Right lobe of liver (tissue), 6 donors: ENCODE measurements around the gene PYGB. TPM values are rescaled to one million over a fixed set of nuclear protein-coding genes. Genes with fewer than 3 reads are reported as not detected.

ENCODE experiments used
- ATAC-seq, 4 donors: fragments of 200-7000 bp; cut with Tn5 transposase; one replicate each; pipeline ENCODE4 v1.9.1; 2020; ENCODE audit warnings: mild to moderate bottlenecking in 4 of 4, moderate library complexity in 4 of 4
- DNase-seq, 3 donors: peaks; one replicate each; pipeline ENCODE4 v3.0.0-alpha.2; 2020
- H3K27ac ChIP-seq, 3 donors: fragments of 200-600 bp; one replicate each; pipeline ENCODE4 v1.8.0; 2022
- H3K27me3 ChIP-seq, 2 donors: fragments of 200-600 bp; one replicate each; pipeline ENCODE4 v1.8.0; 2022
- H3K36me3 ChIP-seq, 4 donors: fragments of 200-600 bp; sonication (generic) in 1 of 4; one replicate each; pipeline versions ENCODE4 v1.5.1 to v1.8.0; 2017 to 2022; ENCODE audit warnings: control low read depth in 1 of 4
- H3K4me1 ChIP-seq, 4 donors: fragments of 200-600 bp; sonication (generic) in 1 of 4; one replicate each; pipeline versions ENCODE4 v1.5.1 to v1.8.0; 2017 to 2022; ENCODE audit warnings: control low read depth in 1 of 4
- H3K4me3 ChIP-seq, 3 donors: fragments of 200-600 bp; one replicate each; pipeline ENCODE4 v1.8.0; 2022
- H3K9me3 ChIP-seq, 4 donors: fragments of 200-600 bp; sonication (generic) in 1 of 4; one replicate each; pipeline versions ENCODE4 v1.5.1 to v1.8.0; 2017 to 2022; ENCODE audit warnings: control low read depth in 1 of 4
- POLR2A ChIP-seq: fragments of 450-650 bp; IDR thresholded peaks from one replicate; pipeline ENCODE4 v1.6.1; 2017; ENCODE audit warnings: antibody characterized with exemption, mild to moderate bottlenecking
- WGBS: methylation state at CpG from one replicate; pipeline ENCODE4 v1.1.6; 2018; ENCODE audit warnings: low coverage, low lambda C conversion rate; ENCODE audit not compliant: insufficient coverage; ENCODE audit errors: missing lambda C conversion rate; 5-methylcytosine and 5-hydroxymethylcytosine counted together
- intact Hi-C, 2 donors: fragments of 100-400 bp; cut with DNase I; formaldehyde crosslinking; loops; one replicate each; pipeline versions ENCODE4 v1.11.2 to v1.14.1; 2022
- total RNA-seq, 6 experiments: library from RNA; depleted of rRNA in 2 of 6; stranded (reverse); fragments of >200 nt in 2 of 6; fragmentation: NEBNext Ultra II Directional in 3 of 6; extraction: Animal tissue kit (Norgen Biotek cat#: 25700) in 3 of 6; gene quantifications; one replicate each; pipeline versions ENCODE4 v1.1.0 to v1.2.4, GENCODE V29; 2016 to 2023
- TF ChIP-seq, protein P1 (sequence below), 4 donors: fragments of 200-600 bp in 3 of 4; fragments of 450-650 bp in 1 of 4; IDR thresholded peaks; one replicate each; pipeline versions ENCODE4 v1.5.1 to v1.8.0; 2016 to 2022; ENCODE audit warnings: antibody characterized with exemption in 4 of 4, mild to moderate bottlenecking in 2 of 4
- donor health status: DM: no; HTN: yes; CAD: no.
- donor health status: DM: no; HTN: no; CAD: no.
- donor health status: DM: no; HTN: no; CAD: no.
- donor health status: DM: no; HTN: yes; CAD: no.
- donor health status: DM: no; HTN: yes; CAD: no.

PYGB gene
- total RNA-seq, 6 experiments from 2014 or later, result 6.6 to 27.4 (median 13.2) TPM

DNA sequence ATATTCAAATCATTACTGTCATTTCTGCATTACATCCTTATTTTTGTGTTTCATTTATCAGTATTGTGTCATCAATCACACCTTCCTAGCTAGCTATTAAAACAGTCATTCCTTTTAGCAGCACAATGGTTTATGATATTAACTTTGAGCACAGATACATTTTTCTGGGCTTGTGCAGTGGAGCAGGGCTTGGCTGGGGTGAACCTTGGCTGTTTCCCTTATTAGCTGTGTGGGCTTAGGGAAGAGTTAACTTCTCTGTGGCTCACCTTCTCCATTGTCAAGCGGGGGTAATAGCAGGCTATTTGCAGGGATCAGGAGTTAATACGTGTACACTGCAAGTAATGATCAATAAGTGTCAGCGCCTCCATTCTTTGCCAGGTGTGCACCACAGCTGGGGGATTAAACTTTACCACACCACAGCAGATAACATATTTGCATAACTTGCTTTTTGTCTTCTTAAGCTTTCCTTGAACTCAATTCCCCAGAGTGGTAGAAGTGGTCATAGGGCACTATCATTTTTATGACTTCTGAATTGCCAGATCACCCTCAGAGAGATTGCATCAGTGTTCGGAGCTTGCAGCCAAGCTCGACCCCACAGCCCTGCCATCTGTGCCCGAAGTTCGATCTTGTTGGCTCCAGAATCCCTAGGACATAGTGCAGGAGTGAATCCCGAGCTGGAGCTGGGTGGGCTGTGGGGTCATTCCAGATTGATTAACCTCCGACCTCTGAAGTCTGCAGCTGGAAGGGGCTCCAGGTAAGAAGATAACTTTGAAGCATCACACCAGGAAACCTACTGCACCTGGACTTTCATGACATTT, 1.5 kb upstream of the PYGB start:
- DNase-seq (no peak), ATAC-seq (no peak)
- no peaks in the 10 kb centered on the region for H3K27me3 ChIP-seq
- H3K4me3 ChIP-seq, result peak overlapping the region in 2 of 3 donors; percentile 85 to 95
- H3K36me3 ChIP-seq, result no peaks in the 10 kb centered on the region
- peaks cover 0 to 12% (median 3%) of the 10 kb centered on the region in 4 donors for H3K4me1 ChIP-seq
- intact Hi-C loops, result no loop called here
- H3K9me3 ChIP-seq, result no peaks in the 10 kb centered on the region
- TF ChIP-seq POLR2A, result no peak
- TF ChIP-seq, protein P1, sequence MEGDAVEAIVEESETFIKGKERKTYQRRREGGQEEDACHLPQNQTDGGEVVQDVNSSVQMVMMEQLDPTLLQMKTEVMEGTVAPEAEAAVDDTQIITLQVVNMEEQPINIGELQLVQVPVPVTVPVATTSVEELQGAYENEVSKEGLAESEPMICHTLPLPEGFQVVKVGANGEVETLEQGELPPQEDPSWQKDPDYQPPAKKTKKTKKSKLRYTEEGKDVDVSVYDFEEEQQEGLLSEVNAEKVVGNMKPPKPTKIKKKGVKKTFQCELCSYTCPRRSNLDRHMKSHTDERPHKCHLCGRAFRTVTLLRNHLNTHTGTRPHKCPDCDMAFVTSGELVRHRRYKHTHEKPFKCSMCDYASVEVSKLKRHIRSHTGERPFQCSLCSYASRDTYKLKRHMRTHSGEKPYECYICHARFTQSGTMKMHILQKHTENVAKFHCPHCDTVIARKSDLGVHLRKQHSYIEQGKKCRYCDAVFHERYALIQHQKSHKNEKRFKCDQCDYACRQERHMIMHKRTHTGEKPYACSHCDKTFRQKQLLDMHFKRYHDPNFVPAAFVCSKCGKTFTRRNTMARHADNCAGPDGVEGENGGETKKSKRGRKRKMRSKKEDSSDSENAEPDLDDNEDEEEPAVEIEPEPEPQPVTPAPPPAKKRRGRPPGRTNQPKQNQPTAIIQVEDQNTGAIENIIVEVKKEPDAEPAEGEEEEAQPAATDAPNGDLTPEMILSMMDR (IDR thresholded peaks at IDR 0.05), result no peak
- 46% methylated on average over 6 of the region's 9 CpGs for WGBS
- no peak overlapping the region for H3K27ac ChIP-seq

DNA sequence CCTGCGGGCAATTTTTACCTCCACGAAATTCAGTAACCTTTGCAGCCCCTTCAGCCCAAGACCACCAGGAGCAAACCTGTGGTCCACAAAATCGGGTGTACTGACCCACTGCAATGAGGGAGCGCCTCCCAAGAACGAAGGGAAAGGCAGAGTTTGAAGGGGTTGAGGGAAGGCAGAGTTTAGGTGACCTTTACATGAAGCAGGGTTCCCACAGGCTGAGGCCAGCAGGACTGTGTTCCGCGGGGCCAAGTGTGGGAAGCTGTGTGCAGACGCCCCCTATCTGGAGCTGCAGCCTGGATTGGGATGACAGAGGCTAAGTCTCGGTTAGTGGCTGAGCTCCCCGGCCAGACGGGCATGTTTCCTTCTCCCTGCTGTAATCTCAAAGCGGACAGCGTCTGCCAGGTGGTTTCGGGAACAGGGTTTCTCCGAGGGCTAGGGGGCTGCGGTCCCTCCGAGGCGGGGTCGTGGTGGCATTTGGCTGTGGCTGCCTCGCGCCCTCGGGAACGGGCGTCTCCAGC, 826 bp upstream of the PYGB start:
- peak; percentile 69 to 79 (median 78) for DNase-seq
- intact Hi-C loops, result no loop called here

DNA sequence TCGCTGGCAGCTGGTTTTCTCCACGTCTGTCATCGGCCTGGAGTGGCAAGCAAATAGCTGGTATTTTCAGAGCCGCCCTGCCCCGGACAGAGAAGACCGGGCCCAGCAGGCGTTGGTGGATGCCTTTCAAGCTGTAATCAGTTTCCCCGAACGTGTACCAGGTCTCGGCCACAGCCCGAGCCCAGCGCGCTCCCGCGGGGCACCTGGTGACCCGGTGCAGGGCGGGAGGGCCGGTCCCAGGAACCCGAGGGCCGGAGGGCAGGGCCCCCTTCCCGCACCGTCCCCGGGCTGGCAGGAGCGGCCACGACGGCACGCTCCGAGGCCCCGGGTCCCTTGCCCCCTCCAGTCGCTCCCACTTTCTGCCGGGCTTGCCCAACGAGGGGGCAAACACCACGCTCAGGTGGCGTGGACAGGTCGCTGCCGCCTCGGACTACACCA, 348 bp upstream of the PYGB start:
- Histone ChIP-seq H3K4me1 (peaks cover 0 to 12% (median 3%) of the 10 kb centered on the region in 4 donors), H3K27ac (peak overlapping the region; percentile 82 to 86 (median 86)), H3K27me3 (no peaks in the 10 kb centered on the region), H3K36me3 (no peaks in the 10 kb centered on the region), H3K9me3 (no peaks in the 10 kb centered on the region), H3K4me3 (peak overlapping the region; percentile 85 to 95 (median 86))
- ATAC-seq (peak; percentile 72 to 84 (median 80)), DNase-seq (no peak)
- intact Hi-C loops, result no loop called here
- TF ChIP-seq, protein P1 (IDR thresholded peaks at IDR 0.05), result no peak
- no peak for TF ChIP-seq POLR2A
- WGBS, result 0% methylated on average over 5 of the region's 37 CpGs

More for the DNA sequence above, 826 bp upstream of the PYGB start:
- Histone ChIP-seq H3K27ac (peak overlapping the region; percentile 82 to 86 (median 86)), H3K9me3 (no peaks in the 10 kb centered on the region), H3K36me3 (no peaks in the 10 kb centered on the region), H3K27me3 (no peaks in the 10 kb centered on the region), H3K4me3 (peak overlapping the region; percentile 85 to 95 (median 86)), H3K4me1 (peaks cover 0 to 12% (median 3%) of the 10 kb centered on the region in 4 donors)
- 4% methylated on average over 13 of the region's 24 CpGs for WGBS
- no peak for TF ChIP-seq POLR2A
- TF ChIP-seq, protein P1 (IDR thresholded peaks at IDR 0.05), result peak; percentile 26 to 58 (median 52)
- peak; percentile 75 to 85 (median 80) for ATAC-seq

DNA sequence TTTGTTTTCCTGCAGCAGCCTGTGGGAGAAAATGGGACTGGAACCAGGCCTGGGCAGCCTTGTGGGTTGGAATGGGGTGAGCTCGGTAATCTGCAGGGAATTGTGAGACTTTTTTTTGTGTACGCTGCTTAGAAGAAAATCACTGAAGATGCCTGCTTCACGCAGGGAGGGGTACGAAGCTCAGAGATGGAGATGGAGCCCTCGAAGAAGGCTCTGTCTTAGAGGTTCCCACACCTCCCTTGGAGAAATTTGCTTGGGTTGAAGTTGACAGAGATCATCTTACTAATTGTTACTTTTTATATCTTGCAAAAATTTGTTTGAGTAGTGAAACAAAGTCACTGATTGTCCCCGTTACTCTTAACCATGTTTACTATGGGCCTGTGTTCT, 894 bp downstream of the PYGB start:
- H3K27me3 ChIP-seq, result no peaks in the 10 kb centered on the region
- DNase-seq (no peak), ATAC-seq (no peak)
- H3K9me3 ChIP-seq, result no peaks in the 10 kb centered on the region
- H3K4me1 ChIP-seq, result peaks cover 0 to 12% (median 3%) of the 10 kb centered on the region in 4 donors
- intact Hi-C loops, result no loop called here
- TF ChIP-seq, protein P1 (IDR thresholded peaks at IDR 0.05), result no peak
- no peak for TF ChIP-seq POLR2A
- WGBS, result 24% methylated on average over 6 of the region's 6 CpGs
- peak overlapping the region; percentile 85 to 95 (median 86) for H3K4me3 ChIP-seq
- peak overlapping the region in 1 of 3 donors; percentile 70 for H3K27ac ChIP-seq
- H3K36me3 ChIP-seq, result no peaks in the 10 kb centered on the region
